ENCODE measurements around the gene NFKB1.

DNA sequence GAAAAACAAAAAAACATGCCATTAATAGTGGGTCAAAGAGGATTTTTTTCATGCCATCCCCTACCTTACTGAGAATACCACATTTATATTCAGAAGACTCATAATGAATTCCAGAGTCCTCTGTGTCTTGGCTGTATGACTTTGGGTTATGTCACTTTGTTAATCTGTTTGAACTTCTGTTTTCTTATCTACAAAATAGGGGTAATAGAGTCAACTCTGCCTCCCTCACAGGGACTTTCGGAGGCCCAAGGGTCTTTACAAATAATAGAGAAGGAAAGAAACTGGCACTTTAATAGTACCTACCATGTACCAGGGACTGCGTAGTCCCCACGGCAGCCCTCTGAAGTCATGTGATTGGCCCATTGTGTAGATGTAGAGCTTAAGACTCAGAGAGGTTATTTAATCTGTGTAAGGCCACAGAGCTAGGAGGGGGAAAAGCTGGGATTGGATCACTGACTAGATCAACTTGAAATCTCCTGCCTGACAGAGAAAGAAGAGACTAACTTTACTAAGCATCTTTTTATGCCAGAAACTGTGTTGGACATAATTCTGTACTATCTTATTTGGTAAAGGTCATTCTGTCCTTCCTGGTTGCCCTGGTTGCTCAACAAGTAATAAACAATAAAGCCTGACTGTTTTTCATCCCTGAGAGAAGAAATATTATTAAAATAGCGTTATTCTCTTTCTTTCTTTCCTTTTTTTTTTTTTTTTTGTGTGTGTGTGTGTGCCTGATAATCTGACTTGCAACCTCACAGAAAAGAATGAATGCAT lies 59.6 kb downstream of the NFKB1 start:
- no peak for TF ChIP-seq EZH2 (IDR thresholded peaks at IDR 0.05; ENCODE audit: borderline replicate concordance, insufficient read depth, low read depth, low read length, poor library complexity, severe bottlenecking)
- TF ChIP-seq, protein P1, sequence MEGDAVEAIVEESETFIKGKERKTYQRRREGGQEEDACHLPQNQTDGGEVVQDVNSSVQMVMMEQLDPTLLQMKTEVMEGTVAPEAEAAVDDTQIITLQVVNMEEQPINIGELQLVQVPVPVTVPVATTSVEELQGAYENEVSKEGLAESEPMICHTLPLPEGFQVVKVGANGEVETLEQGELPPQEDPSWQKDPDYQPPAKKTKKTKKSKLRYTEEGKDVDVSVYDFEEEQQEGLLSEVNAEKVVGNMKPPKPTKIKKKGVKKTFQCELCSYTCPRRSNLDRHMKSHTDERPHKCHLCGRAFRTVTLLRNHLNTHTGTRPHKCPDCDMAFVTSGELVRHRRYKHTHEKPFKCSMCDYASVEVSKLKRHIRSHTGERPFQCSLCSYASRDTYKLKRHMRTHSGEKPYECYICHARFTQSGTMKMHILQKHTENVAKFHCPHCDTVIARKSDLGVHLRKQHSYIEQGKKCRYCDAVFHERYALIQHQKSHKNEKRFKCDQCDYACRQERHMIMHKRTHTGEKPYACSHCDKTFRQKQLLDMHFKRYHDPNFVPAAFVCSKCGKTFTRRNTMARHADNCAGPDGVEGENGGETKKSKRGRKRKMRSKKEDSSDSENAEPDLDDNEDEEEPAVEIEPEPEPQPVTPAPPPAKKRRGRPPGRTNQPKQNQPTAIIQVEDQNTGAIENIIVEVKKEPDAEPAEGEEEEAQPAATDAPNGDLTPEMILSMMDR (IDR thresholded peaks at IDR 0.05) = no peak

All from B cell (primary cell).